Stimulated activated CD4-positive, alpha-beta T cell treated with anti-CD3 and anti-CD28 coated beads, Interleukin-4, amount 100 ng/mL, for 4 hours (primary cell): ENCODE measurements around the gene PWWP2B.

Source experiments
- DNase-seq, 2 experiments: peaks; one replicate each; pipeline ENCODE4 v3.0.0-alpha.2; 2020

PWWP2B gene

GRCh38 chr10:132449051-132449810, 52.2 kb downstream of the PWWP2B start:
- no peak for DNase-seq

- DNase-seq = no peak
These were observed 52.8 kb downstream of the PWWP2B start for GRCh38 chr10:132449811-132450181.

GRCh38 chr10:132450466-132450824, 53.4 kb downstream of the PWWP2B start:
- DNase-seq = no peak

- no peak for DNase-seq
These were observed 54.0 kb downstream of the PWWP2B start for GRCh38 chr10:132450825-132451505.

GRCh38 chr10:132451506-132452215, 54.7 kb downstream of the PWWP2B start:
- DNase-seq = no peak

- peak; percentile 40 to 78 for DNase-seq
These were observed 55.2 kb downstream of the PWWP2B start for GRCh38 chr10:132452216-132452650.

- peak; percentile 86 to 91 for DNase-seq
These were observed 55.9 kb downstream of the PWWP2B start for GRCh38 chr10:132452651-132453469.

- DNase-seq = no peak
These were observed 56.5 kb downstream of the PWWP2B start for GRCh38 chr10:132453470-132453861.

GRCh38 chr10:132454296-132455198, 57.5 kb downstream of the PWWP2B start:
- no peak for DNase-seq

- no peak for DNase-seq
These were observed 58.5 kb downstream of the PWWP2B start for GRCh38 chr10:132455441-132455971.

GRCh38 chr10:132455986-132456847, 59.2 kb downstream of the PWWP2B start:
- no peak for DNase-seq

- no peak for DNase-seq
These were observed 59.9 kb downstream of the PWWP2B start for GRCh38 chr10:132456881-132457280.

GRCh38 chr10:132457328-132458070, 60.5 kb downstream of the PWWP2B start:
- DNase-seq = no peak

- no peak for DNase-seq
These were observed 61.1 kb downstream of the PWWP2B start for GRCh38 chr10:132458071-132458585.

- peak; percentile 53 to 72 for DNase-seq
These were observed 61.7 kb downstream of the PWWP2B start for GRCh38 chr10:132458586-132459300.

GRCh38 chr10:132459301-132460003, 62.5 kb downstream of the PWWP2B start:
- no peak for DNase-seq

- DNase-seq = no peak
These were observed 63.1 kb downstream of the PWWP2B start for GRCh38 chr10:132460071-132460470.

GRCh38 chr10:132460691-132461090, 63.7 kb downstream of the PWWP2B start:
- DNase-seq = no peak
